ENCODE data around the gene AVEN. TPM values are rescaled to one million over a fixed set of nuclear protein-coding genes. Genes with fewer than 3 reads are reported as not detected.

Gene AVEN
- total RNA-seq, 1 donor from 2014 or later: 20.7 TPM

GRCh38 chr15:33926260-33926659 is 112.7 kb downstream of the AVEN start:
- DNase-seq (ENCODE audit: extremely low read depth, low read depth, low spot score): no peak

GRCh38 chr15:33923446-33923845 is 115.6 kb downstream of the AVEN start:
- no peak for DNase-seq (ENCODE audit: extremely low read depth, low read depth, low spot score)

GRCh38 chr15:33915571-33916407 is 123.2 kb downstream of the AVEN start:
- DNase-seq (ENCODE audit: extremely low read depth, low read depth, low spot score): no peak

DNA sequence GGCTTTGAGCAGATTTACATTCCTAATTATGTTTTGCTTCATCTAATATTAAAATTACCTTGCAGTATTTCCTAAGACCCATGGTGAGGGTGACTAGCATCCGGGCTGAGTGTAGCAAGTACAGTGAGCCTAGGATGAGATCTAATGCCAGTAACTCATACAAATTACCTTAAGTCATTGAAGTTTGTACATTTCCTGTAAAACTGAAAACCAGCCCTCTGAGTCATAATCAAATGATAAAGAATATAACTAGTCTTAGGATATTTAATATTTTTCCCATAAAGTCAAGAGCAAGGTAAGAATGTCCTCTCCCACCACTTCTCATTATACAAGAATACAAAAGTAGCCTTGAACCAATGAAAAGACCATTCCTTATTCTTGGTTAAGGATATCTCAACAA is 125.5 kb downstream of the AVEN start:
- DNase-seq (ENCODE audit: extremely low read depth, low read depth, low spot score): no peak

DNA sequence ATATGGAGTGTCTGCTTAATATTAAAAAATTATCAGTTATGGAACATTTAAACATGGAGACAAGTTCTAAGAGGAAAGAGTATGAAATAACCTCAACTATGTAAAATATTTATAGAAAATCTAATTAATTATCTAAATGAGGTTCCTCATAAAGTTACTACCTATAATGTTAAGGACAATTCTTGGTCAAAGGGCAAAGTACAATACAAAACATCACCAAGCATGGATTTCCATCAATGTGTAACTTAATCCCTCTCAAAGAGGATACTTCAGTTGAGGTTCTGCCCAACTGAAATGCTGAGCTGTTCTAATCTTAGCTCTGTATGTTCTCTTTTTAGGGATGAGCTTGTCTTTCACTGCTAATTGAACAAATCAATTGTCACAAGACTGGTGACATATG is 126.7 kb downstream of the AVEN start:
- no peak for DNase-seq (ENCODE audit: extremely low read depth, low read depth, low spot score)

DNA sequence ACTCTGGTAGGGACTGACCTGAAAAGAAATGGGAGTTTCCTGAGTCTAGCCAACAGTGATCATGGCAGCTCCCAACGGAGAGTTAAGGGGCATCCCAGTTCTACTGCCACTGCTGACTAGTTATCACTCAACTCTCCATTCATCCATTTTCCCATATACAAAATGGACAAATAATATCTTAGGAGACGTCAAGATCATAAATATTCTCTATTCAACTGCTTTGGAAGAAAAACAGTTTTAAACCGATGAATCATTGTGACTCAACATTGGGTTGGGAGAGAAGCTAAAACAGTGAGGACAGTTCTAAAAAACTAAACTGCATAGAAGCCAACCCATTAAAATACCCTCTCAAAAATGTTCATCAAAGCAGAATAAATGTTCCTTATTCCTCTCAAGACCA is 128.3 kb downstream of the AVEN start:
- no peak for DNase-seq (ENCODE audit: extremely low read depth, low read depth, low spot score)

GRCh38 chr15:33908406-33908805 is 130.6 kb downstream of the AVEN start:
- DNase-seq (ENCODE audit: extremely low read depth, low read depth, low spot score): no peak

DNA sequence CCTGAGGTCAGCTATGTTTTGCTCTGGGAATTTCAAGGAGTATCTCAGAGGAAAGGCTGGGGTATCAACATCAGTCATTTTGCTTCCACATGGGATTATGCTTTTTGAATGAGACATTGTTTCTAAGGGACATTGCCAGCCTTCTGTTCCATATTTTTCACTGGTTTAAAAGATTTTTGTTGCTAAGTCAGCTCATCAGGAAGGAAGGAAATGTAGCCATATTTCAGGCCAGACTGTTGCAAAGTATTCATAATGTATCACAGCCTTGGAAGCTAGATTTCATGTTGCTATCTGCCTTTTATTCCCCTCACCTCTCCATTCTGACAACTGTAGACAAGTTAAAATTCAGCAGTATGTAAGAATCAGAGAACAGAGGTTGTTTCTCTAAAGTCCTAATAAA is 131.7 kb downstream of the AVEN start:
- no peak for DNase-seq (ENCODE audit: extremely low read depth, low read depth, low spot score)

DNA sequence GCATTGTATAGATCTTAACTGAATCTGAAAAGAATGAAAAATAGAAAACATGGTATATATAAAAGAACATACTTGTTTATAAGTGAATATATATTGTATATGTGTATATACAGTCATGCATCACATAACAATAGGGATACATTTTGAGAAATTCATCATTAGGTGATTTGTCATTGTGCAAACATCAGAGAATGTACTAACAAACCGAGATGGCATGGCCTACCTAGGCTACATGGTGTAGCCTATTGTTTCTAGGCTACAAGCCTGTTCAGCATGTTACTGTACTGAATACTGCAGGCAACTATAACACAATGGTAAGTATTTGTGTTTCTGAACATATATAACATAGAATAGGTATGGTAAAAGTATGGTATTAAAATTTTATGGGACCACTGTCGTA is 135.3 kb downstream of the AVEN start:
- no peak for DNase-seq (ENCODE audit: extremely low read depth, low read depth, low spot score)

DNA sequence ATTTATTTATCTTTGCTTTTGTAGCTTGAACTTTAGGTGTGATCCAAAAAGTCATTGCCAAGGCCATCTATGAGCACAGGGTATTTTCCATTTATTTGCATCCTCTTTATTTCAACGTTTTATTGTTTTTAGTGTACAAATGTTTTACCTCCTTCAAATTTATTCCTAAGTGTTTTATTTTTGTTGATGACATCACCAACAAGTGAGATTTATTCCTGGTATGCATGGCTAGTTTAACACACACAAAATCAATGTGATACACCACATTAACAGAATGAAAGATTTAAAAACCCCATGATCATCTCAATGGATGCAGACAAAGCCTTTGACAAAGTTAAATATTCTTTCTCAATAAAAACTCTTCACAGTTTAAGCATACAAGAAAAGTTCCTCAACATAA is 137.0 kb downstream of the AVEN start:
- no peak for DNase-seq (ENCODE audit: extremely low read depth, low read depth, low spot score)

DNA sequence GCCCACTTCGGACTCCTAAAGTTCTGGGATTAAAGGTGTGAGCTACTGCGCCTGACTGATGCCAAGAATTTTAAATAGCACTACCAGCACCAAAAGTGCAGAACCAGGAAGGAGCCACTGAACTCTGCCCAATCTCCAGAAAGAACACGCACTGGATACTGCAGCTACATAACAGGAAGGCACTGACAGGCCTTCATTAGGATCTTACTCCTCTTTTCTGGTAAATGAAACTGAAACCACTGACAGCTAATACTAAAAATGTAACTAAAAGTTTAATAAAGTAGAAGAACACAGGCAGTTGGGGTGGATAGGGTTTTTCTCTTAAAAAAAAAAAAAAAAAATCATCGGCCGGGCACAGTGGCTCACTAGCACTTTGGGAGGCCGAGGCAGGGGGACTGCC is 144.8 kb downstream of the AVEN start:
- DNase-seq (ENCODE audit: extremely low read depth, low read depth, low spot score): no peak

GRCh38 chr15:33888176-33888575 is 150.8 kb downstream of the AVEN start:
- DNase-seq (ENCODE audit: extremely low read depth, low read depth, low spot score): no peak

DNA sequence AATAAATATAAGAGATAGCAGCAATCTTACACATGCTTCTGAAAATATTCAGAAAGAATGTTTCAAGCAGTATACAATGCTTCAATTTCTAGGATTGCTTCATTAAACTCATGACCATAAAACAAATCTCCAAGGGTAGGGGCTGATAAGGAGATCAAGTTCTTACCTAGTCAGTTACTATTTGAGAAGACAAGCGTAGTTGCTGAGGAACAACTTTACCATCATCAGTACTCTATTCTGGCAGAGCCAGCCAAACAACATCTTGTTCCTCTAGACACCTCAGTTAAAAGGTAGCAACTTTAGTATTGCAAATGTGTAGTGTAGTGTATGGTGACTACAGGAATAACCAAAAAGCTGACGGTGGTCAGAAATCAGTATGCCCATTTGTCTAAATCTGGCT is 156.1 kb downstream of the AVEN start:
- no peak for DNase-seq (ENCODE audit: extremely low read depth, low read depth, low spot score)

DNA sequence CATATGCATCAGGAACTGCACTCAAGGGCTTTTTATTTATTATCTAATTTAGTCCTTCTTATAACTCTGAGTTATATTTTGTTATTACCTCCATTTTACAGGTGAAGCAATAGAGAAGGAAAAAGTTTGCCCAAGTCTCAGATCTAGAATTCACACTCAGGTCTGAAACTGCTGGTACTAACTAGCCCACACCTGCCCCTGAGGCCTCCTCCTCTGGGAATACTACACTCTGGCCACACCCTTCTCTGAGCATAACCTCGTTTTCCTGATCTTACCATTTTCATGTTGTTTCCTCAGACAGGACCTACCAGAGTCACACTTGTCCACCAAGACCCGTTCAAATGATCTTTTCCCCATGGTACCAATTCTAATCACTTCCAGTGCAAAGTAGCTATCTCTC is 164.8 kb downstream of the AVEN start:
- DNase-seq (ENCODE audit: extremely low read depth, low read depth, low spot score): no peak

DNA sequence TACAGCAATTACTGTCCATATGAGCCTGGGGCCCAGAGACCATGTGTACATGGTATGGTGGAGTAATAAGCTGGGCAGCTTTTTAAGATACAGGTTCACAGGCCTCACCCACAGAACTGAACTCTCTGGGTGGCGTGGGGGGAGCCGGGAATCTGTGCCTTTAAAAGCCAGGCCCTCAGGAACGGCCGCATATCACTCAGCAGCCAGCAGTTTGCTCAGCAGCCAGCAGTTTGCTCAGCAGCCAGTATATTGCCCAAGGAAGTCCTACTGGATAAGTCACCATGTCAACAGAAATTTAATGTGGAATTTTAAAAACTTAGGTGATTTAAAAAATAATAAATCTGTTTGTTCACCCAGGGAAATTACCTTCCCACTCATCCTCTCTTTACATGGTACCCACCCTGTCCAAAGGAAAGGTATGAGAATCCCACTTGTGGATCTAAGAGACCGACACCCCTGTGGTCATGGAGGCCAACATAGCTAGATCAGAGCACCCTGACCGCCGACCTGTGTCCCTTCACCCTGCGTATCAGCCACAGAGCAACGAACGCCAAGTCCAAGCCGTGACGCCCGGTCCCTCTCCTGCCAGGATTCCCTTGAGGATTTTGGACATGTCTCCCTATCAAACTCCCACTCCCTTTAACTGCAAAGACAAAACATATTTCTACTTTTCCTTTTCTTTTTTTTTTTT is 166.4 kb downstream of the AVEN start:
- no peak for DNase-seq (ENCODE audit: extremely low read depth, low read depth, low spot score)

GRCh38 chr15:33871980-33872379 is 167.0 kb downstream of the AVEN start:
- DNase-seq (ENCODE audit: extremely low read depth, low read depth, low spot score): no peak

DNA sequence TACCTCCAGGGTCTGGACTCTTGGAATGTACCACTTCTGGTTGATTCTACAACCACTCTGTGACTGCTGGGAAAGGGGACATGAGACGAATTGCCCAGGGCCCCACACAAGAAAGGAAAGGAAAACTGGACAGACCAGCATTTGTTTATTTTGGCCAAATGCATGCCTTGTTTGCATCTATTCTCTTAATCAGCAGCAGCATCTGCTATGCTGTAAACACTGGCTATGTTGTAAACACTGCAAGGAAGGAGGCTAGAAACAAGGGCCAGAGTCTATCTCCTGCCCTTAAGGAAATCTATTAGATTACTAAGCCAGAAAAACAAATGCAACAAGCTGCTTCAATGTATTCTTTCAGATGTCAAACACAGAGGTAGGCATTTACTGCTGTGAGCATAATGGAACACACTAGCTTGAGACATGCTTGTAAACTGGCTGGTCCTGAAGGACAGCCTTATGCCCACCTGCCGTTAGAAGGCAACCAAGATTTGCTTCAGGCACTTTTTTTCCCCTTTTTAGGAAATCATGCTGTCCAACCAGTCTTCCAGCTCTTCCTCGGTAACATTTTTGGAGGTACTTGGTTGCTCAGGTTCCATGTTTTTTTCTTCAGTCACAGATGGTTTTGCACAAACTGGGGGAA is 172.8 kb downstream of the AVEN start:
- no peak for DNase-seq (ENCODE audit: extremely low read depth, low read depth, low spot score)

DNA sequence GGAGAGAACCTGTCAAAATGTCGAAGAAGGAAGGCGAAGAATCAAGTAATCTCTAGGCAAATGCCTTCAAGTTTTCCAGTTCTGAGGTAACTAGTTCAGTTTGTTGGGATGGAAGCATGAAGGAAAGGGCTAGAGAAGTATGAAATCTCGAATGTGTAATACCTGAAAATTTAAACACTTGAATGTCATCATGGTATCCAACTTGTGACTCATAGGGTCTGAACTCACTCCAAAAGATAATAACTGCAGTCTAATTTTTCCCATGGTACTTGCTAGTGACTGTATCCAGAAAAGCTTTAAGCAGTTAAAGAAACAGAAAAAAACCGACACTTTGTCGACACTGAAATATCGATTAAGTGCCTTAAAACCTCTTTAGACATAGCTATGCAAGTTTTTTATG is 173.6 kb downstream of the AVEN start:
- no peak for DNase-seq (ENCODE audit: extremely low read depth, low read depth, low spot score)

DNA sequence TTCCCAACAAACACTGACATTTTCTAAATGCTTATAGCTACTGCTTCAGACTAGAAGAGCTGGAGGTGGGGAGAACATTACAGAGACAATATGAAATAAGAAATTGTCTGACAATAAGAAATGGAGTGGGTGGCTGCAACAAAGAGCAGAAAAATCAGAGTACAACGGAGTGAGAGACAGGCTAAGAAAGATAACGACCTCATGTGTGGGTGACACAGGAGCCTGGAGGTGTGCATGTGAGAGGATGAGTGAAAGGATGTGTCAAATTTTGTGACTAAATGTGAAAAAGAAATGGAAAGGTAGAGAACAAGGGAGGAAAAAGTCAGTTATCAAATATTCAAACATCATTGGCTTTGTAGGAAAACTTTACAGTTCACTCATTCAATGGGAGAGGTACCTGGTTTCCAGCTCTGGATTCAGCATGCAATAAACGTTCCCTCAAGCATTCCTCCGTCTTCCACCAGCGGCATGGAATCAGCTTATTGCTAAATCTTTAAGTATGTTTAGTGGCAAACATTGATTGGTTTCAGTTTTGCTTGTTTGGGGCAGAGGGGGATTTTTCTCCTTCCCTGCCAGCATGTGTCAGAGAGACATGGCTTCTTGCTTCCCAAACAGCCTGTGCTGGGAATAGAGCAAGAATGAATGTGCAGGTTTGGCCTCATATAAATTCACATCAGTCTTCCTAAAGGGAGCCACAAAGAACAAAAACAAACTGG is 174.5 kb downstream of the AVEN start:
- no peak for DNase-seq (ENCODE audit: extremely low read depth, low read depth, low spot score)

GRCh38 chr15:33860754-33861153 is 178.2 kb downstream of the AVEN start:
- DNase-seq (ENCODE audit: extremely low read depth, low read depth, low spot score): no peak

- DNase-seq (ENCODE audit: extremely low read depth, low read depth, low spot score): no peak
Observed at GRCh38 chr15:33859992-33860545, 178.9 kb downstream of the AVEN start.
